Uterus (tissue), 2 donors: Measurements from ENCODE around the gene ILK.

ENCODE experiments used
- POLR2A ChIP-seq, 2 donors: fragments of 450-650 bp; IDR thresholded peaks; one replicate each; pipeline ENCODE4 v1.6.1; 2016; ENCODE audit warnings: antibody characterized with exemption in 2 of 2, mild to moderate bottlenecking in 1 of 2, moderate library complexity in 1 of 2
- TF ChIP-seq, protein P1 (sequence below), 4 experiments: fragments of 200-600 bp in 2 of 4; fragments of 450-650 bp in 2 of 4; sonication (generic) in 2 of 4; IDR thresholded peaks; one replicate each; pipeline ENCODE4 v1.5.1; 2016 to 2019; ENCODE audit warnings: antibody characterized with exemption in 4 of 4, mild to moderate bottlenecking in 2 of 4, moderate library complexity in 1 of 4

GRCh38 chr11:6613496-6613895 lies 9.9 kb downstream of the ILK start:
- TF ChIP-seq, protein P1, sequence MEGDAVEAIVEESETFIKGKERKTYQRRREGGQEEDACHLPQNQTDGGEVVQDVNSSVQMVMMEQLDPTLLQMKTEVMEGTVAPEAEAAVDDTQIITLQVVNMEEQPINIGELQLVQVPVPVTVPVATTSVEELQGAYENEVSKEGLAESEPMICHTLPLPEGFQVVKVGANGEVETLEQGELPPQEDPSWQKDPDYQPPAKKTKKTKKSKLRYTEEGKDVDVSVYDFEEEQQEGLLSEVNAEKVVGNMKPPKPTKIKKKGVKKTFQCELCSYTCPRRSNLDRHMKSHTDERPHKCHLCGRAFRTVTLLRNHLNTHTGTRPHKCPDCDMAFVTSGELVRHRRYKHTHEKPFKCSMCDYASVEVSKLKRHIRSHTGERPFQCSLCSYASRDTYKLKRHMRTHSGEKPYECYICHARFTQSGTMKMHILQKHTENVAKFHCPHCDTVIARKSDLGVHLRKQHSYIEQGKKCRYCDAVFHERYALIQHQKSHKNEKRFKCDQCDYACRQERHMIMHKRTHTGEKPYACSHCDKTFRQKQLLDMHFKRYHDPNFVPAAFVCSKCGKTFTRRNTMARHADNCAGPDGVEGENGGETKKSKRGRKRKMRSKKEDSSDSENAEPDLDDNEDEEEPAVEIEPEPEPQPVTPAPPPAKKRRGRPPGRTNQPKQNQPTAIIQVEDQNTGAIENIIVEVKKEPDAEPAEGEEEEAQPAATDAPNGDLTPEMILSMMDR (IDR thresholded peaks at IDR 0.05): no peak
- no peak for TF ChIP-seq POLR2A (IDR thresholded peaks at IDR 0.05)
